HepG2 (cell line): Measurements from ENCODE around the gene TLCD3B. TPM values are rescaled to one million over a fixed set of nuclear protein-coding genes. Genes with fewer than 3 reads are reported as not detected.

ENCODE experiments used
- ATAC-seq: fragments of 200-7000 bp; cut with Tn5 transposase; 3 replicates; pipeline ENCODE4 v1.9.1; 2020; ENCODE audit warnings: mild to moderate bottlenecking, moderate library complexity
- BruUV-seq: library from RNA; stranded (reverse); fragments of 400-500 nt; replicated peaks from 2 replicates; lab custom pipeline; 2021; lab: Mats Ljungman, UMichigan
- CTCF ChIA-PET: fragments of 300-600 bp; formaldehyde crosslinking; extraction: SDS; loops from one replicate; lab custom pipeline; 2021; ENCODE audit warnings: low total read pairs, inconsistent platforms, low intra/inter-chr PET ratio; lab: Yijun Ruan, JAX
- POLR2A ChIA-PET: fragments of 350-600 bp; sonication (Branson Sonifier 250); formaldehyde crosslinking; loops from one replicate; lab custom pipeline; 2020; ENCODE audit warnings: antibody characterized with exemption, inconsistent platforms; lab: Yijun Ruan, JAX
- DNase-seq: peaks from one replicate; pipeline ENCODE4 v3.0.0-alpha.2; 2015; ENCODE audit warnings: low spot score
- FAIRE-seq: peaks from 3 replicates; lab custom pipeline; 2011; peaks lifted over from hg19 to GRCh38; lab: Jason Lieb, UNC
- H2AFZ ChIP-seq: one replicate; pipeline ENCODE4 v1.6.1; 2011; ENCODE audit warnings: low read length, inconsistent platforms
- H3K27ac ChIP-seq: fragments of 300-600 bp; 3 replicates; pipeline ENCODE4 v1.8.0; 2011; ENCODE audit warnings: mixed run types, mild to moderate bottlenecking, mixed read lengths, low read length, inconsistent platforms; ENCODE audit not compliant: insufficient read depth; ENCODE audit errors: extremely low read length
- H3K27me3 ChIP-seq, 2 experiments: fragments of 200-600 bp in 1 of 2; 2 replicates in 1 of 2; 3 replicates in 1 of 2; pipeline versions ENCODE4 v1.6.0 to v1.8.0; 2011; ENCODE audit warnings: low read length in 2 of 2, mild to moderate bottlenecking in 2 of 2, moderate library complexity in 2 of 2, inconsistent platforms in 1 of 2; ENCODE audit not compliant: insufficient read depth in 2 of 2, control insufficient read depth in 1 of 2
- H3K36me3 ChIP-seq, 2 experiments: fragments of 200-600 bp in 1 of 2; replicated peaks in 1 of 2; 2 replicates in 1 of 2; 3 replicates in 1 of 2; pipeline versions ENCODE4 v1.5.1 to v1.8.0; 2011; ENCODE audit warnings: low read length in 2 of 2, inconsistent platforms in 1 of 2; ENCODE audit not compliant: insufficient read depth in 2 of 2, control insufficient read depth in 1 of 2
- H3K4me1 ChIP-seq: 2 replicates; pipeline ENCODE4 v1.5.1; 2012; ENCODE audit warnings: low read length, inconsistent platforms; ENCODE audit not compliant: insufficient read depth
- H3K4me2 ChIP-seq: 2 replicates; pipeline ENCODE4 v1.6.0; 2011; ENCODE audit warnings: low read depth, low read length, inconsistent platforms
- H3K4me3 ChIP-seq, 3 experiments: fragments of 200-600 bp in 1 of 3; sonication (generic), shearing (Covaris generic) in 1 of 3; replicated peaks in 1 of 3; 2 replicates each; pipeline ENCODE4 v1.5.1; 2011 to 2016; ENCODE audit warnings: low read length in 3 of 3, inconsistent platforms in 2 of 3, low read depth in 2 of 3, mild to moderate bottlenecking in 2 of 3, control low read depth in 1 of 3, mixed read lengths in 1 of 3; ENCODE audit not compliant: insufficient read depth in 1 of 3
- H3K79me2 ChIP-seq: one replicate; pipeline ENCODE4 v1.6.1; 2011; ENCODE audit warnings: low read length, inconsistent platforms; ENCODE audit not compliant: insufficient read depth
- H3K9ac ChIP-seq: 2 replicates; pipeline ENCODE4 v1.6.0; 2011; ENCODE audit warnings: mild to moderate bottlenecking, low read depth, low read length, inconsistent platforms; ENCODE audit not compliant: insufficient read depth
- H3K9me3 ChIP-seq: 2 replicates; pipeline ENCODE4 v1.5.1; 2012; ENCODE audit warnings: mild to moderate bottlenecking, low read length
- H4K20me1 ChIP-seq: 2 replicates; pipeline ENCODE4 v1.6.0; 2011; ENCODE audit warnings: inconsistent platforms, mild to moderate bottlenecking, low read length, moderate library complexity; ENCODE audit not compliant: insufficient read depth
- AFF4 ChIP-seq: sonication (generic); formaldehyde crosslinking; IDR thresholded peaks from 2 replicates; pipeline ENCODE4 v1.4.0; 2020; ENCODE audit warnings: missing genetic modification reagents
- AGO2 ChIP-seq: fragments of 200-400 bp; formaldehyde crosslinking; optimal IDR thresholded peaks from 2 replicates; pipeline ENCODE3; 2017; ENCODE audit warnings: mild to moderate bottlenecking, low read depth, low read length, moderate library complexity
- ERF ChIP-seq: IDR thresholded peaks from 2 replicates; pipeline ENCODE4 v1.6.1; 2018; ENCODE audit warnings: missing biosample characterization, missing genetic modification reagents
- ETV6 ChIP-seq: sonication (generic); formaldehyde crosslinking; conservative IDR thresholded peaks from 2 replicates; pipeline ENCODE4 v1.4.0; 2020; ENCODE audit warnings: missing genetic modification reagents
- FOXK2 ChIP-seq: fragments of 450-650 bp; IDR thresholded peaks from 2 replicates; pipeline ENCODE4 v1.6.1; 2016
- IKZF1 ChIP-seq: fragments of 450-650 bp; IDR thresholded peaks from 2 replicates; pipeline ENCODE4 v1.7.1; 2016
- NFIC ChIP-seq: IDR thresholded peaks from 2 replicates; pipeline ENCODE4 v1.6.1; 2012; ENCODE audit warnings: mild to moderate bottlenecking, low read length, inconsistent platforms
- NR3C1 ChIP-seq: sonication (generic); formaldehyde crosslinking; IDR thresholded peaks from 2 replicates; pipeline ENCODE4 v1.4.0; 2020; ENCODE audit warnings: missing genetic modification reagents
- SIX1 ChIP-seq: sonication (generic); formaldehyde crosslinking; IDR thresholded peaks from 2 replicates; pipeline ENCODE4 v1.4.0; 2020; ENCODE audit warnings: missing genetic modification reagents, borderline replicate concordance
- ZNF251 ChIP-seq: sonication (generic); formaldehyde crosslinking; IDR thresholded peaks from 2 replicates; pipeline ENCODE4 v1.9.0; 2021; ENCODE audit warnings: mild to moderate bottlenecking, missing genetic modification reagents
- WGBS: methylation state at CpG from one replicate; pipeline ENCODE4 v1.1.6; 2017; ENCODE audit warnings: low lambda C conversion rate; 5-methylcytosine and 5-hydroxymethylcytosine counted together
- in situ Hi-C: cut with HindIII; loops from 2 replicates; pipeline ENCODE4 v1.10.0; 2017; ENCODE audit warnings: low pct_unique_long_range_greater_than_20kb; ENCODE audit not compliant: extremely low pct_ligation_motif_present
- intact Hi-C: fragments of 100-400 bp; cut with micrococcal nuclease; formaldehyde crosslinking; loops from one replicate; pipeline ENCODE4 v1.10.0; 2022; ENCODE audit not compliant: unreplicated experiment
- polyA plus RNA-seq, 8 experiments: library from polyadenylated mRNA; depleted of rRNA in 3 of 8; stranded (reverse) in 7 of 8; unstranded in 1 of 8; fragments of >200 nt; fragmentation: Illumina TruSeq in 4 of 8; extraction: Trizol in 4 of 8; gene quantifications; 2 replicates each; pipeline versions ENCODE4 v1.2.1 to v1.2.3, GENCODE V29; 2011 to 2016; ENCODE audit warnings: low read depth in 4 of 8, missing spikeins in 1 of 8, mixed read lengths in 1 of 8; ENCODE audit not compliant: insufficient read depth in 1 of 8
- total RNA-seq, 5 experiments: library from RNA; depleted of rRNA; stranded (reverse); fragments of >200 nt; fragmentation: Illumina TruSeq; extraction: Trizol; gene quantifications; 2 replicates each; pipeline ENCODE4 v1.2.3, GENCODE V29; 2016; ENCODE audit warnings: low read depth in 1 of 5
- TF ChIP-seq, protein P1 (sequence below): sonication (generic); formaldehyde crosslinking; IDR thresholded peaks from 2 replicates; pipeline ENCODE4 v1.4.0; 2020; ENCODE audit warnings: mild to moderate bottlenecking, missing genetic modification reagents
- TF ChIP-seq, protein P2 (sequence below): fragments of 450-650 bp; IDR thresholded peaks from 2 replicates; pipeline ENCODE4 v1.6.1; 2017

TLCD3B gene
- total and polyA plus RNA-seq, 2 of the 13 experiments (the other 11 are each of a cell fraction or from before 2014, with no cell fraction given) = not detected

DNA sequence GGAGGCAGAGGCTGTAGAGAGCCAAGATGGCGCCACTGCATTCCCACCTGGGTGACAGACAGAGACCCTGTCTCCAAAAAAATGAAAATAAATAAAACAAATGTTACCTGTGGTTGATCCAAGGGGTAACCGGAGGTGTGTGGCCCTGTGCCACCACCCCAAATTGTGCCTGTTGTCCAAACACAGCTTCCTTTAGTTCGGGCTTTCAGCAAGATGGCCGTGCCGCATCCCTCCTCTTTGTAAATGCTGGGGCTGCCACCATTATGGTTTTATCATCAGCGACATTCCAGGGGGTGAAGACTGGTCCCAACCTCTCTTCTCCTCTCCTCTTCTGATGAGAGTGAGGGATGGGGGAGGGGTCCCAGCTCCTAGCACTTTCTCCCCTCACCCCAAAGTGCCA lies 8.2 kb downstream of the TLCD3B start, which contains the start of gene C16orf92 (continued):
- TF ChIP-seq SIX1 (CRISPR knock-in tag) = no peak
- TF ChIP-seq, all 625 proteins: peak for 0

GRCh38 chr16:30018731-30019158 lies 12.3 kb downstream of the TLCD3B start:
- in situ Hi-C loops = no loop called here
- 27% methylated on average over 4 of the region's 4 CpGs for WGBS
- POLR2A ChIA-PET = no interaction called here

More at GRCh38 chr16:30018731-30019158, 12.3 kb downstream of the TLCD3B start:
- FAIRE-seq (no peak), ATAC-seq (no peak), DNase-seq (no peak)
- no TSS peak for BruUV-seq
- no peaks in the 10 kb centered on the region for H3K79me2 ChIP-seq
- H2AFZ ChIP-seq = no peak overlapping the region
- no peaks in the 10 kb centered on the region for H3K36me3 ChIP-seq
- H3K4me2 ChIP-seq = no peak overlapping the region
- no peaks in the 10 kb centered on the region for H3K9me3 ChIP-seq
- no peak for TF ChIP-seq AGO2
- no peak for TF ChIP-seq ZNF251 (CRISPR knock-in tag)
- no peak for TF ChIP-seq AFF4 (CRISPR knock-in tag)
- TF ChIP-seq, protein P1, sequence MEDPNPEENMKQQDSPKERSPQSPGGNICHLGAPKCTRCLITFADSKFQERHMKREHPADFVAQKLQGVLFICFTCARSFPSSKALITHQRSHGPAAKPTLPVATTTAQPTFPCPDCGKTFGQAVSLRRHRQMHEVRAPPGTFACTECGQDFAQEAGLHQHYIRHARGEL (CRISPR knock-in tag) = no peak
- TF ChIP-seq NR3C1 (CRISPR knock-in tag) = no peak
- TF ChIP-seq FOXK2 = no peak
- TF ChIP-seq ETV6 = no peak
- TF ChIP-seq NFIC = no peak
- no peak for TF ChIP-seq IKZF1
- TF ChIP-seq, protein P2, sequence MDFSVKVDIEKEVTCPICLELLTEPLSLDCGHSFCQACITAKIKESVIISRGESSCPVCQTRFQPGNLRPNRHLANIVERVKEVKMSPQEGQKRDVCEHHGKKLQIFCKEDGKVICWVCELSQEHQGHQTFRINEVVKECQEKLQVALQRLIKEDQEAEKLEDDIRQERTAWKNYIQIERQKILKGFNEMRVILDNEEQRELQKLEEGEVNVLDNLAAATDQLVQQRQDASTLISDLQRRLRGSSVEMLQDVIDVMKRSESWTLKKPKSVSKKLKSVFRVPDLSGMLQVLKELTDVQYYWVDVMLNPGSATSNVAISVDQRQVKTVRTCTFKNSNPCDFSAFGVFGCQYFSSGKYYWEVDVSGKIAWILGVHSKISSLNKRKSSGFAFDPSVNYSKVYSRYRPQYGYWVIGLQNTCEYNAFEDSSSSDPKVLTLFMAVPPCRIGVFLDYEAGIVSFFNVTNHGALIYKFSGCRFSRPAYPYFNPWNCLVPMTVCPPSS = no peak
- no peak for TF ChIP-seq ERF
- intact Hi-C loops = no loop called here
- no peak overlapping the region for H3K4me3 ChIP-seq
- H4K20me1 ChIP-seq = no peaks in the 10 kb centered on the region
- no peak overlapping the region for H3K27ac ChIP-seq
- peaks cover 6 to 27% of the 10 kb centered on the region in 2 experiments for H3K27me3 ChIP-seq
- peaks cover 22% of the 10 kb centered on the region for H3K4me1 ChIP-seq
- CTCF ChIA-PET = no interaction called here
- H3K9ac ChIP-seq = no peak overlapping the region
